Activated CD8-positive, alpha-beta T cell treated with anti-CD3 and anti-CD28 coated beads, Interleukin-2, amount 10 ng/mL, durations not matched to agents 7 days and 5 days (primary cell): Measurements from ENCODE around the gene TTLL5. TPM values are rescaled to one million over a fixed set of nuclear protein-coding genes. Genes with fewer than 3 reads are reported as not detected.

Source experiments
- ATAC-seq: fragments of 150-1000 bp; cut with Tn5 transposase; one replicate; pipeline ENCODE4 v1.10.0; 2021; ENCODE audit warnings: moderate library complexity
- CTCF ChIA-PET: fragments of 350-600 bp; sonication (Branson Sonifier 250); formaldehyde crosslinking; loops from one replicate; lab custom pipeline; 2021; ENCODE audit warnings: antibody characterized with exemption; lab: Charles Lee
- POLR2A ChIA-PET: fragments of 350-600 bp; sonication (Branson Sonifier 250); formaldehyde crosslinking; loops from one replicate; lab custom pipeline; 2021; ENCODE audit warnings: antibody characterized with exemption; lab: Charles Lee
- DNase-seq: peaks from one replicate; pipeline ENCODE4 v3.0.0-alpha.2; 2020
- H3K27ac Mint-ChIP-seq: one replicate; pipeline ENCODE4 v1.8.0; 2021; ENCODE audit warnings: mild to moderate bottlenecking, mixed read lengths
- H3K27me3 Mint-ChIP-seq: one replicate; pipeline ENCODE4 v1.8.0; 2021; ENCODE audit warnings: low read depth, mixed read lengths
- H3K36me3 Mint-ChIP-seq: one replicate; pipeline ENCODE4 v1.8.0; 2021; ENCODE audit warnings: low read depth, mixed read lengths
- H3K4me1 Mint-ChIP-seq: one replicate; pipeline ENCODE4 v1.8.0; 2021; ENCODE audit warnings: low read depth, mixed read lengths
- H3K4me3 Mint-ChIP-seq: one replicate; pipeline ENCODE4 v1.8.0; 2021; ENCODE audit warnings: mild to moderate bottlenecking, mixed read lengths
- H3K9me3 Mint-ChIP-seq: one replicate; pipeline ENCODE4 v1.8.0; 2022; ENCODE audit warnings: mixed read lengths; ENCODE audit not compliant: insufficient read depth
- total RNA-seq, 2 experiments: library from RNA; stranded (reverse); gene quantifications; one replicate each; pipeline ENCODE4 v1.2.3, GENCODE V29; 2021

Gene TTLL5
- total RNA-seq, 2 experiments from 2014 or later = 40.1 to 45.0 TPM

DNA sequence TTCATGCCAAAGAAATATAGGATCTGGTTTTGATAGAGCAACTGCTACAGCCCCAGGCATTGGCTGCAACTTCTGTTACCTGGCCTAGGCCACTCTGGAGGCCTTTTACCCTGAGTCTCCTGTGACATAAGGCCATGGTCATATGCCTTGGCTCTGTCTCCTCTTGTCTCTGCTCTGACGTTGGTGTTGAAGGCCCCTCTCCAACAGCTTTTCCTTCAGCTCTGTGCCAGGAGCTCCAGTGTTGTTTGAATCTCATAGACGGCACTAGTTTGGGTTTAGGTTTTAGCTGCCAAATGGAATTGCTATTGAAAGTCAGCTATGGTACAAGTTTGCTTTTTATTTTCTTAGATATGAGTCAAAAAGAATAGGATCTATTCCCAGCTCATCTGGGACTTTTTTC is 41.1 kb downstream of the TTLL5 start:
- H3K27me3 Mint-ChIP-seq = no peaks in the 10 kb centered on the region
- no peak for ATAC-seq
- no peak for DNase-seq
- H3K27ac Mint-ChIP-seq = no peak overlapping the region
- no peaks in the 10 kb centered on the region for H3K9me3 Mint-ChIP-seq
- peaks cover 28% of the 10 kb centered on the region for H3K36me3 Mint-ChIP-seq
- ChIA-PET CTCF (interaction anchor here (0.8 to 2.6 kb wide), 7 partner anchors 9 to 281 kb away, joined by 3 to 7 read pairs (median 4); no protein-coding TSS in a partner anchor), POLR2A (interaction anchor here (0.6 kb wide), 1 partner anchor 113 kb away, joined by 3 read pairs; no protein-coding TSS in a partner anchor)
- H3K4me3 Mint-ChIP-seq = no peak overlapping the region
- no peaks in the 10 kb centered on the region for H3K4me1 Mint-ChIP-seq

- H3K27me3 Mint-ChIP-seq = no peaks in the 10 kb centered on the region
- DNase-seq = no peak
- H3K4me1 Mint-ChIP-seq = no peaks in the 10 kb centered on the region
- ChIA-PET POLR2A (interaction anchor here (0.6 kb wide), 1 partner anchor 112 kb away, joined by 3 read pairs; no protein-coding TSS in a partner anchor), CTCF (interaction anchor here (0.8 to 2.6 kb wide), 6 partner anchors 13 to 280 kb away, joined by 3 to 7 read pairs (median 4); no protein-coding TSS in a partner anchor)
- H3K9me3 Mint-ChIP-seq = no peaks in the 10 kb centered on the region
- H3K27ac Mint-ChIP-seq = no peak overlapping the region
- H3K4me3 Mint-ChIP-seq = no peak overlapping the region
- peaks cover 29% of the 10 kb centered on the region for H3K36me3 Mint-ChIP-seq
- ATAC-seq = no peak
Observed at GRCh38 chr14:75702616-75703261, 41.7 kb downstream of the TTLL5 start.

GRCh38 chr14:75703467-75703866 is 42.4 kb downstream of the TTLL5 start:
- POLR2A ChIA-PET = no interaction called here
- Mint-ChIP-seq H3K27ac (no peak overlapping the region), H3K9me3 (no peaks in the 10 kb centered on the region), H3K36me3 (peaks cover 31% of the 10 kb centered on the region), H3K27me3 (no peaks in the 10 kb centered on the region), H3K4me1 (no peaks in the 10 kb centered on the region), H3K4me3 (no peak overlapping the region)
- ATAC-seq (no peak), DNase-seq (no peak)
- CTCF ChIA-PET = interaction anchor here (0.9 to 2.6 kb wide), 4 partner anchors 203 to 283 kb away, joined by 3 to 7 read pairs (median 3); partner anchors contain the start of gene IFT43

GRCh38 chr14:75705014-75705413 is 44.0 kb downstream of the TTLL5 start:
- CTCF ChIA-PET = interaction anchor here (0.6 to 1.3 kb wide), 2 partner anchors 202 to 942 kb away, joined by 3 read pairs; no protein-coding TSS in a partner anchor
- H3K4me3 Mint-ChIP-seq = no peak overlapping the region
- DNase-seq (no peak), ATAC-seq (no peak)
- no peak overlapping the region for H3K27ac Mint-ChIP-seq
- H3K9me3 Mint-ChIP-seq = no peaks in the 10 kb centered on the region
- H3K4me1 Mint-ChIP-seq = no peaks in the 10 kb centered on the region
- no peaks in the 10 kb centered on the region for H3K27me3 Mint-ChIP-seq
- POLR2A ChIA-PET = no interaction called here
- peaks cover 27% of the 10 kb centered on the region for H3K36me3 Mint-ChIP-seq

- no peak overlapping the region for H3K27ac Mint-ChIP-seq
- peak; percentile 86 for ATAC-seq
- POLR2A ChIA-PET = interaction anchor here (1.0 kb wide), 1 partner anchor 273 kb away, joined by 3 read pairs; no protein-coding TSS in a partner anchor
- peak; percentile 78 for DNase-seq
- H3K9me3 Mint-ChIP-seq = no peaks in the 10 kb centered on the region
- no peaks in the 10 kb centered on the region for H3K4me1 Mint-ChIP-seq
- H3K36me3 Mint-ChIP-seq = peaks cover 12% of the 10 kb centered on the region
- CTCF ChIA-PET = interaction anchor here (0.7 to 8.2 kb wide), 47 partner anchors 8 to 463 kb away, joined by 3 to 202 read pairs (median 5); partner anchors contain the start of genes ERG28, IFT43, TGFB3 and TTLL5
- H3K4me3 Mint-ChIP-seq = no peak overlapping the region
- H3K27me3 Mint-ChIP-seq = no peaks in the 10 kb centered on the region
Observed at GRCh38 chr14:75709207-75709812, 48.3 kb downstream of the TTLL5 start.

DNA sequence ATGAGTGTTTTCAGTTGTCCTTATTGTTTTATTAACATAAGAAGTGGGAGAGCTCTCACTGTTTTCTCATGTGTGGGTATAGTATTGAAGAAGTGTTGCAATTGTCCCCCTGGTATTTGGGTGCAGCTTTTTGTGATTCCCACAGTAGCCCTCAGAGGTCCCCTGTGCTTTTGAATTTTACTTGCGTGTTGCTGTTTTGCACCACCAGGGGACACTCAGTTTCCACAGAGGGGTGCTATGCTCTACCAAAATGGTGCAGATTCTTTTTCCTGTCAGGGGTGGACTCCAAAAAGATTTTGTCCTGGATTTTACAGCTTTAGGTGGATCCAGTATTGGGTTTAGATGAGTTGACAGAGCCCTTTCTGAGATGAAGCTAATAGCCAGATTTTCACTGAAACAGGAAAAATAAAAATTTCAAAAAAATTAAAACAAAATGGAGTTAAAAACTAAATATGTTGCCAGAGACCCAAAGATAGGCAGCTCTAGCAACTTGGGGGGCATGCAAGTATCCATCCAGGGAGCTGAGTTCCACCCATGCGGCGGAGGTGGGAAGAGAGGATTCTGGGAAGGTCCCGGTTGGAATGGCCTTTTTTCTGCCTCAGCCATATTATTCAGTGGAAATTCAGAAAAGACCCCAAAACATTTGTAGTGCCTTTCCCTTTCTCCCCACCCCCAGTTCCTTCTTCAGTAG is 50.2 kb downstream of the TTLL5 start:
- Mint-ChIP-seq H3K4me3 (no peak overlapping the region), H3K9me3 (no peaks in the 10 kb centered on the region), H3K27ac (no peak overlapping the region), H3K27me3 (no peaks in the 10 kb centered on the region), H3K36me3 (peaks cover 12% of the 10 kb centered on the region), H3K4me1 (no peaks in the 10 kb centered on the region)
- ATAC-seq (peak; percentile 51), DNase-seq (peak; percentile 45)
- CTCF ChIA-PET = interaction anchor here (0.7 to 8.2 kb wide), 16 partner anchors 9 to 342 kb away, joined by 3 to 202 read pairs (median 4); partner anchors contain the start of genes IFT43 and TGFB3
- POLR2A ChIA-PET = no interaction called here

- Mint-ChIP-seq H3K27ac (no peak overlapping the region), H3K4me1 (no peaks in the 10 kb centered on the region), H3K36me3 (peaks cover 11% of the 10 kb centered on the region), H3K4me3 (no peak overlapping the region), H3K9me3 (no peaks in the 10 kb centered on the region), H3K27me3 (no peaks in the 10 kb centered on the region)
- POLR2A ChIA-PET = no interaction called here
- CTCF ChIA-PET = interaction anchor here (0.7 to 8.2 kb wide), 11 partner anchors 10 to 341 kb away, joined by 3 to 202 read pairs (median 4); partner anchors contain the start of genes IFT43 and TGFB3
- ATAC-seq = no peak
- DNase-seq = no peak
Observed at GRCh38 chr14:75711796-75712211, 50.8 kb downstream of the TTLL5 start.

DNA sequence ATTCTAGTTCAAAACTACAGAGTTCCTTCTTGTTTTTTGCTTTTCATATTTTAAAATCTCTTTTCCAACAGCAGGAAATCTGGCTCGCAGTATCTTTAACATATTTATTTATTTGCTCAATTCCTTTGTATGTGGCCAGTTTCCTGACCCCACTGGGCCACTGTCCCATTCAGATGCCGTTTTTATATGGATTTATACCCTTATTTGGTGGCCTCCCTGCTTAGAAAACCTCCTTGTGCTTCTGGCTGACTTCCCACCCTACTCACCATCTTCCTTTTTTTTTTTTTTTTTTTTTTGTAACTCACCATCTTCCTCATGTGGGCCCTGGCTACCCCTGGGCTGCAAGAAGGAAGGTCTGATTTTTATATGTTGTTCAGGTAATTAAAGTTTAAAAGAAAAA is 53.9 kb downstream of the TTLL5 start:
- peaks cover 6% of the 10 kb centered on the region for H3K36me3 Mint-ChIP-seq
- no peak overlapping the region for H3K4me3 Mint-ChIP-seq
- no peak overlapping the region for H3K27ac Mint-ChIP-seq
- no peaks in the 10 kb centered on the region for H3K27me3 Mint-ChIP-seq
- no peak for ATAC-seq
- ChIA-PET CTCF (interaction anchor here (0.6 to 1.5 kb wide), 3 partner anchors 15 to 268 kb away, joined by 3 read pairs; no protein-coding TSS in a partner anchor), POLR2A (no interaction called here)
- no peaks in the 10 kb centered on the region for H3K4me1 Mint-ChIP-seq
- no peak for DNase-seq
- H3K9me3 Mint-ChIP-seq = no peaks in the 10 kb centered on the region

DNA sequence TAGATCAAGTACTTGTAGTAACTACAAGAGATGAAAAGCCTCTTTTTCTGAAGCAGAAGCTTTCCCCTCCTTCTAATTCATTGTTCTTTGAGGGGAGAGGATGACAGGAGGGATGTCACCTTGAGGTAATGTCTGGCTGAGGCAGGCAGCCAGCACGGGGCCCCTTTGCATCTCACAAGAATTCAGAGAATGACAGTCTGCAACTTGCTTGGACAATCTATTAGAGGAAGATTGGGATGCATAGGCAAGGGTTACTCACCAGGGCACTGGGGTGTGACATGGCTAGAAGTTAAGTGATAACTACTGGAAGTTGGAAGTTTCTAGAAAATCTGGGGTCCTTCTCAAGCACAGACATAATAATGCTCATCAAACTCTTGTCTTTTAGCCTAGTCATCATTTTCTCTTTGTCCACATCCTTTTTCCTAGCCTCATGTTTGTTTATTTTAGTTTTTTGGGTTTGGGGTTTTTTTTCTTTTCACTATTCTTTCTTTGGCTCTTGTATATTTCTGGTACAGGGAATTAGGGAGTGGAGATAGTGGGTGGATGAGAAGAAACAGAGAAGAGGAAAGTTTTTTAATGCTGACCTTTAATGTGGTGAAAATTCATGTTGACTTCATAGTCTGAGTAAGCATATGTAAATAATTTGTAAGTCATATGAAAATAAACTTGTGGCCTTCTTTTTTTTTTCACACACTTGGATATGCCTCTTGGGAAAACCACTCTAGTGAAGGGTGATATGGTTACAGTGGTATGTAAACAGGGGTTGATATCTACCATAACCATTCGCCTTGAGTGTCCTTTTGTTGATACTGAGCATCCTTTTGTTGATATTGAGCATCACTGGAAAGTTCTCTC is 55.1 kb downstream of the TTLL5 start:
- Mint-ChIP-seq H3K4me3 (no peak overlapping the region), H3K27me3 (no peaks in the 10 kb centered on the region), H3K27ac (no peak overlapping the region), H3K4me1 (no peaks in the 10 kb centered on the region), H3K36me3 (peaks cover 12% of the 10 kb centered on the region), H3K9me3 (no peaks in the 10 kb centered on the region)
- no peak for ATAC-seq
- DNase-seq = no peak
- ChIA-PET POLR2A (no interaction called here), CTCF (interaction anchor here (0.8 to 1.5 kb wide), 4 partner anchors 14 to 267 kb away, joined by 3 to 4 read pairs (median 4); no protein-coding TSS in a partner anchor)

GRCh38 chr14:75717729-75718128 is 56.7 kb downstream of the TTLL5 start:
- Mint-ChIP-seq H3K27ac (no peak overlapping the region), H3K4me1 (no peaks in the 10 kb centered on the region), H3K9me3 (no peaks in the 10 kb centered on the region), H3K4me3 (no peak overlapping the region), H3K36me3 (peaks cover 20% of the 10 kb centered on the region), H3K27me3 (no peaks in the 10 kb centered on the region)
- ChIA-PET POLR2A (no interaction called here), CTCF (interaction anchor here (0.9 to 2.0 kb wide), 3 partner anchors 9 to 265 kb away, joined by 3 to 10 read pairs (median 4); no protein-coding TSS in a partner anchor)
- ATAC-seq (no peak), DNase-seq (no peak)
